ENCODE measurements around the gene IRF2BPL.

Gene IRF2BPL

DNA sequence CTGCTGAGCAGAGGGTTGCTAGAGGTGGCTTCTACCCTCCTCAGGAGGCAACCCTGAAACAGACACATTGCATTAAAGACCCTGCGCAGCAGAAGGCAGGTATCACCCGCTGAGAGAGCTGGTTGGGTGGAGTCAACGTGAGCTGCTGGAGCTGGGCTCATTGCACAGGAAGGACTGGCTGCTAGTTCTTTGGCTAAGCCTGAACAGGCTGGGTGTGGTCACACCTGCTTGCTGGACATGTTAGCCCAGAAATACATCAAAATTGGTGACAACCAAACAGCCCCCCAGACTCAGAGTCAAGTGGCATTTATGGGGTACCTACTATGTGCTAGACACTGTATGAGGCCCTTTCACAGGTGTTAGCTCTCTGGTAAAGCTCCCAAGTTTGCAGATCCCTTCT, 33.8 kb upstream of the IRF2BPL start:
- no peak for TF ChIP-seq ZNF274 (IDR thresholded peaks at IDR 0.05; ENCODE audit: low read depth, low read length)
- H3K4me3 ChIP-seq (ENCODE audit: low read length), result no peak overlapping the region

DNA sequence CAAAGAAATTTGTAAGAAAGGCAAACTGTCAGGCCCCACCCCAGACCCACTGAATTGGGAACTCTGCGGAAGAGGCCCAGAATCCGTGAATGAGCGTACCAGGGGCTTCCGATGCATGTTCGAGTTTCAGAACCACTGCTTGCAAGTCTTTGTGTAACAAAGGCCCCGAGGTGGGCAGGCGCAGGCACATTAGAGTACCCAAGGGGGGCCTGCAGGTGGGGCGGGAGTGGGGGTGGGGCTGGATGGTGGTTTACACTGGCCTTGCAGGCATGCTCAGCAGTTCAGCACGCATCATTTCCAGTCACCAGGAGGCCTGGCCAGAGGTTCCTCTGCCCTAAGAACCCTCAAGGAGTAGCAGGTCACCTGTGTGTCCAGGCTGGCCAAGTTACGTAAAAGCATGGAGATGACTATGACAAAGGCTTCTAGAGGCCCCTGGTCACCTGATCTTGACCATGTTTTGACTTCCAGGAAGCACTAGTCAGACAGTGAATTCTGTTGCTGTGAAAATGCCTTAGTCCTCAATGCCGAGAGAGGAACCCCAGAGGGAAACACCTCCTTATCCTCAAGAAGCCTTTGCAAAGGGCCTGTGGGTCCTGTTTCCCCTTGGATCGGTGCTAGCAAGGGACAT, 33.2 kb upstream of the IRF2BPL start:
- no peak for TF ChIP-seq ZNF274 (IDR thresholded peaks at IDR 0.05; ENCODE audit: low read depth, low read length)

DNA sequence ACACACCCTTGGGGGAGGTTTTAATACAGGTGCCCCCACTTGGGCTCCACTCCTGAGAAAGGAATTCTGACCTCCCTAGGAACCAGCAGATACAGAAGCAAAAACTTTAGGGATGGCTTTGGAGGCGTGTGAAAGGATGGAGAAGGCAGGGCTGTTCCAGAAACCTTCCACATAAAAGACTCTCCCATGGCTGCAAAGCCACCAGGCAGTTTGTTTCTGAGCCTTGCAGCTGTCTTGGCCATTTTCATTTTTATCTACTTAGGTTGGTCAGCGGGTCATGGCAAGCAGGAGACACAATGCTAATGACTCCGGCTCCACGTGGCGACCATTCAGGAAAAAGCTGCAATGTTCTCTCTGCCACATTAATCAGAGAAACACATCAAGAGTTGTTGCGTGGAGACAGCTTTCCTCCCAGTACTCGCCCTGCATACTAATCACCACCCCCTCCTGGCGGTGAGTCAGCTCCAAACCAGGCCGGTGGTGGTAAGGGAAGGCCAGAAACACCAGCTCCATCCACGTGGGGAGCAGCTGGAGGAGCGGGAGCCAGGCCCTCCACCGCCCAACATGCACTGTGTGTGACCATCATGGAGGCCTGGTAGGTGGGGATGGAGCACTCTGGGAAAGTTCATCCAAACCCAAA, 30.9 kb upstream of the IRF2BPL start:
- no peak for TF ChIP-seq ZNF274 (IDR thresholded peaks at IDR 0.05; ENCODE audit: low read depth, low read length)
- no peak overlapping the region for H3K4me3 ChIP-seq (ENCODE audit: low read length)

More for the DNA sequence above, 33.2 kb upstream of the IRF2BPL start:
- no peak overlapping the region for H3K4me3 ChIP-seq (ENCODE audit: low read length)

DNA sequence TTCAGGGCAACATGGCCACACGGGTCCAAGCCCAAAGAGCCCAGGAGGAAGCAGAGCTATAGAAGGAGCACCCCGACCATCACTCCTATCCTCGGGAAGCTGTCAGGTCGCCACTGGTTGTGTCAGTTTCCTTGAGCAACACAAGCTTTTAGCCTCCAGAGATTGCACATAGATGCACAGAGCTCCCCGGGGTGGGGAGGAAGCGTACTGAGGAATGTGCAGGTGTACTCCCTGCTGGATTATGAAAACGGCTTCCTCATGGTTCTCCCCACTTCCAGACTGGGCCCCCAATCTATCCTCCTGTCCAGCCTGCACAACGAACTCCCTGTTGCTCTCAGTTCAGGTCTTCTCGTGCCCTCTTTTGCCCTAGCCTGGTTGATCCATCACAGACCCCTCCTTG, 30.3 kb upstream of the IRF2BPL start:
- TF ChIP-seq ZNF274 (IDR thresholded peaks at IDR 0.05; ENCODE audit: low read depth, low read length), result no peak
- no peak overlapping the region for H3K4me3 ChIP-seq (ENCODE audit: low read length)

DNA sequence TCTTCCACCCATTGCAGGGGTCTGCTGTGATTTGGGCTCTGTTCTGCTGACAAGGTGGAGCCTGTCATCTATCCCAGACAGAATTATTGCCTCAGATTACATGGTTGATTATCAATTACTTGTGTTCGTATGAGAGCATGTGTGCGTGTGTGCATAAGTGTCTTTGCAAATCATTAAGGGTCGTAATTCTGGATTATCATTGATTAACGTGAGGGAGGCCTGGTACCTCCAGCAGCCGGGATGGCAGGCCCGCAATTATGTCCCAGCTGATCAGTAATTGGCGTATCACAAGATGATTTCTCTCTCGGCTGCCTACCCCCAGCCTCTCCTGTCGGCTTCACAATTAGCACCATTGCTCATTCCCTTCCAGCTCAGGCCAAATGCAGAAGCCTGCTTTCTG, 29.6 kb upstream of the IRF2BPL start:
- TF ChIP-seq ZNF274 (IDR thresholded peaks at IDR 0.05; ENCODE audit: low read depth, low read length), result no peak
- H3K4me3 ChIP-seq (ENCODE audit: low read length), result no peak overlapping the region

DNA sequence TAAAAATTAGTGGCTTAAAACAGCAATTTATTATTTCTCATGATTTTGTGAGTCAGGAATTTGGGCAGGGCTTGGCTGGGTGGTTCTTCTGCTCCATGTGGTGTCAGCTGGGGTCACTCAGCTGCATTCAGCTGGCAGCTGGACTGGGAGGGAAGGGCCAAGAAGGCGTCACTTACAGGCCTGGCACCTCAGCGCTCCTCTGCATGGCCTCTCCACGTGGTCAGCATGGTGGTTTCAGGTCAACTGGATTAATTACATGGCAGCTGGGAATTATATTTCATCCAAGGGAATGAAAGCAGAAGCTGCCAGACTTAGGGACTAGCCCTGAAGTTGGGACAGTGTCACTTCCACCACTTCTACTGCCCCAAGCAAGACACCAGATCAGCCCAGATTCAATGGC, 27.5 kb upstream of the IRF2BPL start:
- no peak overlapping the region for H3K4me3 ChIP-seq (ENCODE audit: low read length)

DNA sequence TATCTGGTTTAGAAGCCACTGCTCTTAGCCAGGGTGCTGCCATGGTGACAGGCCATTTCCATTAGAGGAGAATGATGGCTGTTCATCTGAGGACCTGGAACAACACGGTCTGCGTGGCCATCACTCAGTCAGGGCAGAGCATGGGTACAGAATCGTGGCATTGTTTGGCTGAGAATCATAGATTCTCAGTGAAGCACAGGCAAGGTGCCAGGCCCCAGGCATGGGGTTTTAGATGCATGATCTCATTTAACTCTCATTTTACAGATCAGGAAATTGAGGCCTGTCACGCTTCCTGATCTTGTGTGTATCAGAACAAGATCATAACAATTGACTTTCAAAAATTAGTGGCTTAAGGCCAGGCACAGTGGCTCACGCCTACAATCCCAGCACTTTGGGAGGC, 26.8 kb upstream of the IRF2BPL start:
- no peak for TF ChIP-seq ZNF274 (IDR thresholded peaks at IDR 0.05; ENCODE audit: low read depth, low read length)
- no peak overlapping the region for H3K4me3 ChIP-seq (ENCODE audit: low read length)

More for the DNA sequence above, 27.5 kb upstream of the IRF2BPL start:
- no peak for TF ChIP-seq ZNF274 (IDR thresholded peaks at IDR 0.05; ENCODE audit: low read depth, low read length)

DNA sequence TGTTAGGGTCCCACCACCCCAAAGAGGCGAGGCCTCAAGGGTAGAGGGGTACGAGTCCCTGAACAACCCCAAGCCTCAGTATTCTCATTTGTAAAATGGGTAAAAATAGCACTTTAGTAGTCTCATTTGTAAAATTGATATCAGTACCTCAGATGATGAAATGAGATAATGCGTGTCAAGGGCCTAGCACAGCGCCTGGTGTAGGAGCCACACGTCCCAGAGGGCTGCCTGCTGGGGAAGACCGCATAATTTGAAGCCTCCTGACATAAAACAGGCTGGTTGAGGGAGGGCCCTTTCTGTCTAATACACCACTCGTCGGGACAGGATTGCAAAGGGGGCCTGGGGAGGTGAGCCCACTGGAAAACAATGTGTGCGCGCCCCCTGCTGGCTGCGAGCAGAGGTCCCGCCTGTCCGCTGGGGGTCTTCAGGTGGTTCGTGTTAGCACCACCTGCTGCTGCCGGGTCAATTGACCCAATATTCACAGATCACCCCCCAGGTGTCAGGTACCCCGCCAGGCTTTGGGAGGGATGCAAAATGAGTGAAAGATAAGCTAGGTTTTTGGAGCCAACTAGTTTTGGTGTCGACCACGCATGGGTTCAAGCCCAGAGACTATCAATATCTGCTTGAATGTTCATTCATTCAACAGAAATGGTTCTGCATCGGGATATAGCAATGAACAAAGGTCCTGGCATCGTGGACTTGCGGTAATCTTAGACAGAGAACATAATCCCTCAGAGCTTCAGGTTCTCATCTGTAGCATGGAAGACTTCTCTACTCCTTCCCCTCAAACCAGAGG, 24.7 kb upstream of the IRF2BPL start:
- no peak for TF ChIP-seq ZNF274 (IDR thresholded peaks at IDR 0.05; ENCODE audit: low read depth, low read length)
- H3K4me3 ChIP-seq (ENCODE audit: low read length), result no peak overlapping the region

DNA sequence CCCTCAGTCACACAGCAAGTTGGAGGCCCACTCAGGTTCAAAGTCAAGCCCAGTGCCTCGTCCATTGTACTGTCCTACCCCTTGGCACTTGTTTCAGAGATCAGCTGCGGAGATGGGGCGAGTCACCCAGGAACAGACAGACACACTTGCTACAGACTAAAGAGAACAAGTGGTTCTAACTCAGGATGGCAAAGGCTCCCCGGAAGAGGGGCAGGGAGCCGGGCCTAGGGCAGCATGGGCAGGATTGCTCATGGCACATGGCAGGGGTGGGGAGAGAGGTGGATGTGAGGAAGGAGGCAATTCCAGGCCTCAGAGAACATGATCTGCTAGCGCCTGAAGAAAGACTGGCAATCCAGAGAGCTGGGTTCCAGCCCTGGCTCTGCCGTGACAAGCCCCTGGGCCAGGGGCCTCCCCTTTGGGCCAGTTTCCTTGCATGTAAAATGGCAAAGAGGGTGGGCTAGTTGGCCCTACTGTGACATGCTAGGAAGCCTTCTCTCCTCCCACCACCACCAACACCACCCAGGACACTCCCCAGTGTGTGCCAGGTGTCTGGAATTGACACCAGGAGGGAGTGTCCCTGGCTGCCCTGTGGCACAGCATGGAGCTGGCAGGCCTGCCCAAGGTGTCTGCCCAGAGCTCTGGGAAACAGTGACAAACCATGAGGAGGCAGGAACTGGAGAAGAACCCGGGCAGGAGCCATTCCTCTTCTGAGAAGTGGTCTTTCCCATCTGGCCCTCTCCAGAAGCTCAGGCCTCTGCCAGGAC, 24.0 kb upstream of the IRF2BPL start:
- no peak overlapping the region for H3K4me3 ChIP-seq (ENCODE audit: low read length)
- TF ChIP-seq ZNF274 (IDR thresholded peaks at IDR 0.05; ENCODE audit: low read depth, low read length), result no peak

DNA sequence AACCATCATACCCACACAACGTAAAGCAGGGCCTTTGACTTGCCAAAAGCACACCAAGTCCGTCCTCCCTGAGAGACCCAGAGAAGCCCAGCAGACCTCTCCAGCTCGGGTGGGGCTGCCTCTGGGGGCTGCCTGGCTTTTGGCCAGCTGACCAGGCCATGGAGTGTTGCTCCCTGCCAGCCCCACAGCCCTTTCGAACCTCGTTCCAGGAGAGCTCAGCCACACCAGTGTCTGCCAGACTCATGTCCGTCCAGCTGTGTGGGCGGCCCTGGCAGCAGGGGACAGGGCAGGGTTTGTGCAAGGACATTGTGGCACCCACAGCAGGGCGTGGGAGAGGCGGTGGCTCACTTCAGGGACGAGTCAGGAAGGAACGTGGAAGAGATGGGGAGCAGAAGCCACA, 22.6 kb upstream of the IRF2BPL start:
- H3K4me3 ChIP-seq (ENCODE audit: low read length), result no peak overlapping the region
- TF ChIP-seq ZNF274 (IDR thresholded peaks at IDR 0.05; ENCODE audit: low read depth, low read length), result no peak

DNA sequence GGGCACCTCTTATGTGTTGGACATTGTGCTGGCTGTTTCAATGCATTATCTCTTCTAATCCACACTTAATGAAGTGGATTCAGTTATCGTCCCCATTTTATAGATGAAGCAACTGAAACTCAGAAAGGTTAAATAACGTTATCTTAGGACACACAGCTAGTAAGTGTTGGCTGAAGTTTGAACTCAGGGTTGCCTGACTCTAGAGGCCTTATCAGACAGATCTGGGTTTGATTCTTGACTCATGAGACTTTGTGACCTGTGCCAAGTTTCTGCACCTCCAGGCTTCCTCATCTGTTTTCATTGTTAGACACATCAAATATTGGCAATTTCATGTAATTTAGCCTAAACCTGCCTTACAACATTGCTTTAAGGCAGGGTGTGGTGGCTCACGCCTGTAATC, 18.2 kb upstream of the IRF2BPL start:
- TF ChIP-seq ZNF274 (IDR thresholded peaks at IDR 0.05; ENCODE audit: low read depth, low read length), result no peak
- H3K4me3 ChIP-seq (ENCODE audit: low read length), result no peak overlapping the region

DNA sequence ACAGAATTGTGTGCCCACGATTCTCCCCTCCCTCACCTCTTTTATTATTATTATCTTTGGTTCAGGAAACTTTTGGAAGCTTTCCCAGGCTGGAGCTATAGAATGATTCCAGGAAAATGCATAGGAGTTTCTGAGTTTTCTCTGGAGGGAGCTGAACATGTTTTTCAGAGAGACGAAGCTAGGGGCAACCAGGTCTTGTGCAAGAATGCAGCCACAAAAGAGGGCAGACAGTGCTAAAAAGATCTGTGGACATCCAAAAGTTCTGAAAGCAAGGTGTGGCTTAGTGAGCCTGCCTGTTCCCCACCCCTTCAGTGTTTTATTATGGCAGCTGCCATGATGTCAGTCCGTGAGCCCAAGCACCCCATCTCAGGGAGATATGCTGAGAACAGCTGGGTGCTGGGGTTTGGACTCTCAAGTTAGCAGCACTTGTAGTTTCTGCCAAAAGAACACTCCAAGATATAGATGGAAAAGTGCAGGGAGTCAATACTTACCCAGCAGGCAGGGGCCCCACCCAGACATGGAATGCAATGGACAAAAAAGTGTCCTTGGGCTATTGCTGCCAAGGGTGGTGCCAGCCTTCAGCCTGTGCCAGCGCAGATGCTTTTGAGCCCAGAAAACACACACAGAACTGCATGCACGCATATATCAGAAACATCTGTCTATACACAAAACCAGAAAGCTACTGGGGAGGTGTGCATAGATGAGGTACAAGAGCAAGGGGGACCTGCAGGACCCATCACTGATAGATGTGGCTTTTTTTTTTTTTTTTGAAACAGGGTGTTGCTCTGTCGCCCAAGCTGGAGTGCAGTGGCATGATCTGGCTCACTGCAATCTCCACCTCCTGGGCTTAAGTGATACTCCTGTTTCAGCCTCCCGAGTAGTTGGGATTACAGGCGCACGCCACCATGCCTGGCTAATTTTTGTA, 17.0 kb upstream of the IRF2BPL start:
- no peak overlapping the region for H3K4me3 ChIP-seq (ENCODE audit: low read length)
- TF ChIP-seq ZNF274 (IDR thresholded peaks at IDR 0.05; ENCODE audit: low read depth, low read length), result no peak

DNA sequence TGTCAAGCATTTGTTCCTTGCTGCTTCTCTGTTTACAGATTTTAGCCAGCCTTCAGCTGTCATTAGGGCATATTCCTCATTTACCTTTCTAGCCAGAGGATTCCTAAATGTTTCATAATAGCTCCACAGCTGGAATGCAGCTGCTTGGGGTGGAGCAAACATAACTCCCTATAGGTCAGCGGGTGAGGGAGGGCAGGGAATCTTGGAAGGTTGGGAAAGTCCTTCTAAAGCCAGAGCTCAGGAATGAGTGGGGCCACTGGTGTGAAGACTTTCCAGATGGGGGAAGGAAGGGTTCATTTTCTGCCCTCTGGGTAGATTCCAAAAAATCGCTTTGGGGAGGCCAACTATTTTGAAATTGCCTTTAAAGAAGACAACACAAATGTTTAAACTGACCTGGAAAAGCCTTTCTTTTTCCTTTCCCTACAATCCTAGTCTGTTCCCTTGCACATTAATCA, 16.3 kb upstream of the IRF2BPL start:
- no peak overlapping the region for H3K4me3 ChIP-seq (ENCODE audit: low read length)
- TF ChIP-seq ZNF274 (IDR thresholded peaks at IDR 0.05; ENCODE audit: low read depth, low read length), result no peak
